K562 (cell line): ENCODE results near the gene HBP1. TPM values are rescaled to one million over a fixed set of nuclear protein-coding genes. Genes with fewer than 3 reads are reported as not detected.
A peak's percentile ranks its signal among the peaks of the same experiment; 100 is the strongest.

Experiments
- ATAC-seq: fragments of 200-7000 bp; cut with Tn5 transposase; 3 replicates; pipeline ENCODE4 v1.9.1; 2020; ENCODE audit warnings: moderate library complexity
- BruUV-seq: library from RNA; stranded (reverse); fragments of 400-500 nt; replicated peaks from 2 replicates; lab custom pipeline; 2021; lab: Mats Ljungman, UMichigan
- CTCF ChIA-PET: fragments of 300-600 bp; formaldehyde crosslinking; extraction: SDS; loops from one replicate; lab custom pipeline; 2021; ENCODE audit warnings: low intra/inter-chr PET ratio; lab: Yijun Ruan, JAX
- POLR2A ChIA-PET: fragments of 300-600, 350-650 bp; sonication (Branson Sonifier 250); formaldehyde crosslinking; extraction: SDS; loops from one replicate; lab custom pipeline; 2021; ENCODE audit warnings: antibody characterized with exemption, inconsistent platforms; lab: Yijun Ruan, JAX
- DNase-seq, 4 experiments: peaks; one replicate each; pipeline versions ENCODE4 v3.0.0 to v3.0.0-alpha.2; 2011 to 2018; ENCODE audit warnings: low spot score in 3 of 4, mixed read lengths in 3 of 4; ENCODE audit errors: extremely low read depth in 1 of 4
- FAIRE-seq: peaks from 2 replicates; lab custom pipeline; 2011; peaks lifted over from hg19 to GRCh38; lab: Jason Lieb, UNC
- H2AFZ ChIP-seq: 2 replicates; pipeline ENCODE4 v1.6.0; 2011; ENCODE audit warnings: low read depth, low read length, control low read depth, inconsistent platforms
- H3K27ac ChIP-seq: fragments of 200-600 bp; 3 replicates; pipeline ENCODE4 v1.8.0; 2011; ENCODE audit warnings: low read depth, mild to moderate bottlenecking, control low read depth, inconsistent platforms, low read length, moderate library complexity, mixed read lengths; ENCODE audit errors: extremely low read depth
- H3K27me3 ChIP-seq, 2 experiments: fragments of 300-600 bp in 1 of 2; 2 replicates in 1 of 2; 3 replicates in 1 of 2; pipeline versions ENCODE4 v1.6.0 to v1.8.0; 2011; ENCODE audit warnings: inconsistent platforms in 2 of 2, low read length in 2 of 2, mild to moderate bottlenecking in 1 of 2, mixed read lengths in 1 of 2, moderate library complexity in 1 of 2; ENCODE audit not compliant: control insufficient read depth in 2 of 2, insufficient read depth in 2 of 2
- H3K36me3 ChIP-seq: fragments of 300-600 bp; 3 replicates; pipeline ENCODE4 v1.8.0; 2011; ENCODE audit warnings: mild to moderate bottlenecking, low read length, inconsistent platforms; ENCODE audit not compliant: control insufficient read depth, insufficient read depth
- H3K4me1 ChIP-seq, 2 experiments: fragments of 200-600 bp in 1 of 2; replicated peaks in 1 of 2; 2 replicates in 1 of 2; 3 replicates in 1 of 2; pipeline versions ENCODE4 v1.5.1 to v1.8.0; 2011; ENCODE audit warnings: inconsistent platforms in 2 of 2, low read length in 2 of 2, mild to moderate bottlenecking in 1 of 2, mixed read lengths in 1 of 2, moderate library complexity in 1 of 2; ENCODE audit not compliant: control insufficient read depth in 2 of 2, insufficient read depth in 2 of 2
- H3K4me2 ChIP-seq: 2 replicates; pipeline ENCODE4 v1.6.1; 2011; ENCODE audit warnings: low read length, control low read depth, inconsistent platforms, mixed read lengths; ENCODE audit not compliant: insufficient read depth
- H3K4me3 ChIP-seq: fragments of 200-600 bp; sonication (generic), shearing (Covaris generic); 2 replicates; pipeline ENCODE4 v1.5.1; 2016; ENCODE audit warnings: control low read depth, inconsistent platforms
- H3K79me2 ChIP-seq: fragments of 200-600 bp; 3 replicates; pipeline ENCODE4 v1.8.0; 2011; ENCODE audit warnings: low read length, inconsistent platforms; ENCODE audit not compliant: control insufficient read depth, insufficient read depth
- H3K9ac ChIP-seq, 2 experiments: 2 replicates each; pipeline versions ENCODE4 v1.6.0 to v1.6.1; 2011; ENCODE audit warnings: low read depth in 2 of 2, low read length in 2 of 2, control low read depth in 1 of 2, inconsistent platforms in 1 of 2, mild to moderate bottlenecking in 1 of 2, mixed read lengths in 1 of 2; ENCODE audit not compliant: insufficient read depth in 1 of 2
- H3K9me1 ChIP-seq: one replicate; pipeline ENCODE4 v1.6.0; 2011; ENCODE audit warnings: inconsistent platforms, mild to moderate bottlenecking, low read length, moderate library complexity; ENCODE audit not compliant: control insufficient read depth, insufficient read depth
- H3K9me3 ChIP-seq: replicated peaks from 2 replicates; pipeline ENCODE4 v1.5.1; 2011; ENCODE audit warnings: low read depth, low read length, inconsistent platforms; ENCODE audit not compliant: control insufficient read depth, insufficient read depth
- H4K20me1 ChIP-seq: replicated peaks from 2 replicates; pipeline ENCODE4 v1.6.1; 2011; ENCODE audit warnings: low read length, inconsistent platforms, mixed read lengths; ENCODE audit not compliant: control insufficient read depth, insufficient read depth
- NR3C1 ChIP-seq: sonication (generic); formaldehyde crosslinking; IDR thresholded peaks from 2 replicates; pipeline ENCODE4 v1.8.1; 2022; ENCODE audit warnings: missing genetic modification reagents
- RBM22 ChIP-seq: fragments of 200-400 bp; formaldehyde crosslinking; IDR thresholded peaks from 2 replicates; pipeline ENCODE4 v1.6.1; 2018; ENCODE audit warnings: low read length, low read depth; ENCODE audit not compliant: poor library complexity, severe bottlenecking
- RFX1 ChIP-seq: fragments of 450-650 bp; IDR thresholded peaks from 2 replicates; pipeline ENCODE4 v1.6.1; 2016; ENCODE audit warnings: mild to moderate bottlenecking, moderate library complexity
- TRIM24 ChIP-seq, 2 experiments: fragments of 450-650 bp; IDR thresholded peaks; 2 replicates each; pipeline ENCODE4 v1.6.1; 2016
- ZNF143 ChIP-seq: sonication (generic); formaldehyde crosslinking; IDR thresholded peaks from 2 replicates; pipeline ENCODE4 v1.9.0; 2022; ENCODE audit warnings: mild to moderate bottlenecking, missing genetic modification reagents
- WGBS: fragments of 100-300 bp; shearing (Covaris generic); methylation state at CpG from one replicate; pipeline ENCODE4 v1.1.6; 2016; ENCODE audit warnings: low coverage, mixed read lengths; ENCODE audit not compliant: insufficient coverage; ENCODE audit errors: missing lambda C conversion rate; 5-methylcytosine and 5-hydroxymethylcytosine counted together
- in situ Hi-C: fragments of 300-500 bp; cut with MboI; formaldehyde crosslinking; loops from 4 replicates; pipeline ENCODE4 v1.15.0; 2018; ENCODE audit warnings: inconsistent platforms, mixed read lengths
- intact Hi-C: fragments of 100-400 bp; cut with micrococcal nuclease; formaldehyde crosslinking; loops from 2 replicates; pipeline ENCODE4 v1.14.2; 2022
- polyA plus RNA-seq, 8 experiments: library from polyadenylated mRNA; depleted of rRNA in 4 of 8; stranded (reverse) in 5 of 8; unstranded in 3 of 8; fragments of >200 nt; fragmentation: Nextera tagmentation in 2 of 8; fragmentation: Illumina TruSeq in 1 of 8; extraction: Ambion mirVana in 2 of 8; extraction: Trizol in 1 of 8; gene quantifications; 2 replicates each; pipeline versions ENCODE4 v1.2.1 to v1.2.3, GENCODE V29; 2011 to 2014; ENCODE audit warnings: inconsistent platforms in 1 of 8, missing spikeins in 1 of 8
- total RNA-seq, 7 experiments: library from RNA; depleted of rRNA in 6 of 7; stranded (reverse); fragments of >200 nt in 6 of 7; fragmentation: Illumina TruSeq in 2 of 7; extraction: Trizol in 2 of 7; gene quantifications; 2 replicates each; pipeline versions ENCODE4 v1.2.1 to v1.2.3, GENCODE V29; 2011 to 2021; ENCODE audit warnings: low replicate concordance in 1 of 7
- TF ChIP-seq, protein P1 (sequence below), 2 experiments: IDR thresholded peaks in 1 of 2; conservative IDR thresholded peaks in 1 of 2; 2 replicates each; pipeline ENCODE4 v1.6.1; 2016; ENCODE audit warnings: low read depth in 2 of 2, mild to moderate bottlenecking in 1 of 2, missing compliant biosample characterization in 1 of 2, missing genetic modification characterization in 1 of 2, moderate library complexity in 1 of 2

HBP1 gene
- total and polyA plus RNA-seq, 9 of the 15 experiments (the other 6 are each of a cell fraction or from before 2014, with no cell fraction given): 18.7 to 59.9 (median 27.0) TPM

DNA sequence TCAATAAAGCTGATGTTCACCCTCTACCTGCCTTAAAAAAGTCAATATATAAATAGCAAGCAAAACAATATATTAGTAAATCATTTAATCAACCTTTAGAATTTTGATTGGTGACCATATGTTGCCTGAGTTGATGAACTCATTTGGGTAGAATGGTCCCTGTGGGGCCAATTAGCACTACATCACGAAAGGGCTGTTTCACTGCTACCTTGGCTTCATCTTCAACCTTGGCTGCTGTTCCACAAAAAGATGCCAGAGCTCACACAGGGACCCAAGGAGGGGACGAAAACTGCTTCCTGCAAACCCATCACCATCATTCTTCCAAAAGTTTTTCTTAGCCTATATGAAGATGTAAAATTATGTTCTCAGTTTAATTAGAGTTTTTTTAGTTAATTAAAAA is 35.4 kb upstream of the HBP1 start:
- H3K36me3 ChIP-seq: peaks cover 52% of the 10 kb centered on the region; the same call in 2 of the 3 replicates
- no peaks in the 10 kb centered on the region for H3K27me3 ChIP-seq
- no peak overlapping the region for H3K27ac ChIP-seq
- in situ Hi-C loops (no loop called here), intact Hi-C loops (no loop called here)
- POLR2A ChIA-PET: interaction anchor here (1.2 to 3.0 kb wide), 3 partner anchors 9 to 14 kb away, joined by 3 to 14 read pairs (median 7); no protein-coding TSS in a partner anchor
- FAIRE-seq (no peak), DNase-seq (no peak), ATAC-seq (no peak)
- WGBS: 95% methylated on average over 2 of the region's 2 CpGs
- H3K4me1 ChIP-seq: no peaks in the 10 kb centered on the region
- no peaks in the 10 kb centered on the region for H4K20me1 ChIP-seq
- H3K9ac ChIP-seq: no peak overlapping the region
- TF ChIP-seq TRIM24 (IDR thresholded peaks at IDR 0.05) (no peak), RBM22 (peak; percentile 24), ZNF143 (CRISPR knock-in tag) (no peak), RFX1 (no peak)
- H3K4me3 ChIP-seq: no peak overlapping the region
- H2AFZ ChIP-seq: no peak overlapping the region
- H3K9me3 ChIP-seq: no peaks in the 10 kb centered on the region
- no peaks in the 10 kb centered on the region for H3K9me1 ChIP-seq
- H3K79me2 ChIP-seq: peaks cover 21% of the 10 kb centered on the region; the same call in 2 of the 3 replicates
- CTCF ChIA-PET: interaction anchor here (0.6 kb wide), 1 partner anchor 12 kb away, joined by 3 read pairs; no protein-coding TSS in a partner anchor
- BruUV-seq: no TSS peak
- no peak overlapping the region for H3K4me2 ChIP-seq

DNA sequence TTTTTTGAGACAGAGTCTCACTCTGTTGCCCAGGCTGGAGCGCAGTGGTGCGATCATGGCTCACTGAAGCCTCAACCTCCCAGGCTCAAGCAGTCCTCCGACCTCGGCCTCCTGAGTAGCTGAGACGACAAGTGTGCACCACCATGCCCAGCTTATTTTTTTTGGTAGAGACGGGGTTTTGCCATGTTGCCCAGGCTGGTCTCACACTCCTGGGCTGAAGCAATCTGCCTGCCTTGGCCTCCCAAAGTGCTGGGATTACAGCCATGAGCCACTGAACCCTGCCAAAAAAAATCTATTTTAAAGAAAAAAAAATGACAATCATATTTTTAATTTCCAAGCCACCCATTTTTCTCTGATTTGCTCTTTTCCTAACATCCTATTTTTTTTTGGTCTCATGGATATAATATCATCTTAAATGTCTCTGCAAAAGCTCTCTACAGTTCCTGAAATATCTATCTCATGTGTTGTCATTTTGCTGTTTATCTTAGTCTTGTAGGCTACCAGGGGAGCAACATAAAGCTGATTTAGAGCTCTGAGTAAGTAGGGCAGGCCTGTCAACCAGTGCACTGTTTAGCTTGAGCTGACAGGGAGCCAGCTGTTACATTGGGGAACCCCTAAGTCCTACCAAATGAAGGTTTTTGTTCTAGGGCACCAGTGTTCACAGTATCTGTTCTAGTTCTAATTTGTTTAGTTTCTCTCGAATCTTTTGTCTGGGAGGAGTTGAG is 29.9 kb upstream of the HBP1 start:
- Histone ChIP-seq H3K27ac (no peak overlapping the region), H3K4me2 (no peak overlapping the region), H3K79me2 (peaks cover 23% of the 10 kb centered on the region; the same call in 2 of the 3 replicates), H3K27me3 (no peaks in the 10 kb centered on the region), H3K4me3 (no peak overlapping the region), H4K20me1 (no peaks in the 10 kb centered on the region), H3K36me3 (peaks cover 39% of the 10 kb centered on the region), H3K9me3 (no peaks in the 10 kb centered on the region), H2AFZ (no peak overlapping the region), H3K4me1 (no peaks in the 10 kb centered on the region; a peak in 1 of 5 replicates), H3K9ac (no peak overlapping the region), H3K9me1 (no peaks in the 10 kb centered on the region)
- intact Hi-C loops: no loop called here
- no TSS peak for BruUV-seq
- 91% methylated on average over 7 of the region's 7 CpGs for WGBS
- TF ChIP-seq NR3C1 (CRISPR knock-in tag): no peak
- TF ChIP-seq, protein P1, sequence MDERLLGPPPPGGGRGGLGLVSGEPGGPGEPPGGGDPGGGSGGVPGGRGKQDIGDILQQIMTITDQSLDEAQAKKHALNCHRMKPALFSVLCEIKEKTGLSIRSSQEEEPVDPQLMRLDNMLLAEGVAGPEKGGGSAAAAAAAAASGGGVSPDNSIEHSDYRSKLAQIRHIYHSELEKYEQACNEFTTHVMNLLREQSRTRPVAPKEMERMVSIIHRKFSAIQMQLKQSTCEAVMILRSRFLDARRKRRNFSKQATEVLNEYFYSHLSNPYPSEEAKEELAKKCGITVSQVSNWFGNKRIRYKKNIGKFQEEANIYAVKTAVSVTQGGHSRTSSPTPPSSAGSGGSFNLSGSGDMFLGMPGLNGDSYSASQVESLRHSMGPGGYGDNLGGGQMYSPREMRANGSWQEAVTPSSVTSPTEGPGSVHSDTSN (CRISPR knock-in tag; IDR thresholded peaks at IDR 0.05; ENCODE audit: low read depth): no peak
- TF ChIP-seq, protein P1 (tag; conservative IDR thresholded peaks at IDR 0.05; ENCODE audit: low read depth): peak; percentile 64
- ChIA-PET POLR2A (interaction anchor here (0.6 to 2.8 kb wide), 9 partner anchors 8 to 346 kb away, joined by 3 to 10 read pairs (median 4); no protein-coding TSS in a partner anchor), CTCF (no interaction called here)
- ATAC-seq (peak; percentile 41), DNase-seq (no peak), FAIRE-seq (no peak)
- in situ Hi-C loops: no loop called here
